Measurements from ENCODE around the gene SAMD1. TPM values are rescaled to one million over a fixed set of nuclear protein-coding genes. Genes with fewer than 3 reads are reported as not detected.

Gene SAMD1
- total RNA-seq, 1 experiment from 2014 or later, result 108 TPM

- H3K4me3 Mint-ChIP-seq, result no peak overlapping the region
- H4K8ac ChIP-seq (replicated peaks; ENCODE audit: insufficient read length, low read depth, low read length), result no peak overlapping the region
Observed at GRCh38 chr19:14054099-14054498, 36.5 kb downstream of the SAMD1 start.

More at GRCh38 chr19:14054099-14054498, 36.5 kb downstream of the SAMD1 start:
- Mint-ChIP-seq H3K36me3 (ENCODE audit: insufficient read depth in 1 of 3, low read depth in 3 of 3) (peaks cover 16 to 23% (median 18%) of the 10 kb centered on the region in 3 experiments), H3K4me1 (peaks cover 9 to 18% of the 10 kb centered on the region in 2 experiments), H3K27me3 (ENCODE audit: low read depth) (peaks cover 27% of the 10 kb centered on the region), H3K27ac (no peak overlapping the region; a peak in 1 of 7 replicates), H3K9me3 (no peaks in the 10 kb centered on the region; a peak in 1 of 5 replicates)
- no CpG with 5 or more reads among the region's 6 CpGs for WGBS (ENCODE audit: extremely low coverage, insufficient read length, low lambda C conversion rate)
- Histone ChIP-seq H2BK15ac (ENCODE audit: low read depth, low read length) (no peak overlapping the region), H3K4ac (ENCODE audit: low read depth, low read length) (no peak overlapping the region), H2BK120ac (ENCODE audit: low read depth, low read length, poor library complexity, severe bottlenecking) (no peak overlapping the region), H3T11ph (ENCODE audit: low read length) (no peak overlapping the region), H2AK5ac (ENCODE audit: insufficient read length, low read length) (no peak overlapping the region), H3K23ac (ENCODE audit: insufficient read length, low read depth, low read length) (no peak overlapping the region), H4K91ac (ENCODE audit: insufficient read length, low read depth, low read length) (no peak overlapping the region), H3K79me2 (ENCODE audit: insufficient read depth, low read length) (no peaks in the 10 kb centered on the region), H3K14ac (ENCODE audit: insufficient read depth, low read length) (no peak overlapping the region), H4K20me1 (ENCODE audit: control insufficient read depth, insufficient read depth, insufficient read length) (no peaks in the 10 kb centered on the region), H3K27me3 (ENCODE audit: insufficient read depth, low read length) (peaks cover 8% of the 10 kb centered on the region), H3K56ac (ENCODE audit: insufficient read length, low read depth, low read length) (no peak overlapping the region), H2BK20ac (ENCODE audit: low read depth, low read length, poor library complexity, severe bottlenecking) (no peak overlapping the region), H3K4me2 (ENCODE audit: insufficient read depth, insufficient read length, low read length) (no peak overlapping the region), H3K23me2 (ENCODE audit: insufficient read length, low read depth, low read length, poor library complexity, severe bottlenecking) (peaks cover 6% of the 10 kb centered on the region), H3K27ac (ENCODE audit: insufficient read length, low read depth, low read length) (no peak overlapping the region), H3K4me1 (ENCODE audit: insufficient read depth, low read length) (no peaks in the 10 kb centered on the region; the same call in 1 of the 2 replicates), H4K5ac (ENCODE audit: insufficient read length, low read depth, low read length) (no peak overlapping the region), H2BK5ac (ENCODE audit: insufficient read length, low read length) (no peak overlapping the region), H3K9ac (ENCODE audit: extremely low read depth, insufficient read length, low read length) (no peak overlapping the region), H2AFZ (ENCODE audit: low read length) (no peak overlapping the region), H3K9me3 (ENCODE audit: control insufficient read depth, low read depth, low read length) (no peaks in the 10 kb centered on the region), H3K18ac (ENCODE audit: insufficient read length, low read depth, low read length) (no peak overlapping the region), H2BK12ac (ENCODE audit: insufficient read length, low read depth, low read length) (no peak overlapping the region), H3K79me1 (ENCODE audit: insufficient read depth, low read depth, low read length, poor library complexity, severe bottlenecking) (no peaks in the 10 kb centered on the region)
- no peak for DNase-seq
- no peak for TF ChIP-seq CTCF (conservative IDR thresholded peaks at IDR 0.05)
